ENCODE data around the gene CCIN.

CCIN gene

GRCh38 chr9:36188212-36188611, 19.0 kb downstream of the CCIN start:
- DNase-seq (ENCODE audit: low read depth, low spot score): no peak
- H3K36me3 ChIP-seq (ENCODE audit: control insufficient read depth, insufficient read depth, low read length): no peaks in the 10 kb centered on the region
- no peak overlapping the region for H3K4me3 ChIP-seq (ENCODE audit: low read length)
- no peak overlapping the region for H3K27ac ChIP-seq (ENCODE audit: low read length)
- no peaks in the 10 kb centered on the region for H3K27me3 ChIP-seq (ENCODE audit: control insufficient read depth, insufficient read depth, low read length)
- H3K4me1 ChIP-seq (ENCODE audit: control insufficient read depth, insufficient read depth, low read length): no peaks in the 10 kb centered on the region
- no peaks in the 10 kb centered on the region for H3K9me3 ChIP-seq (ENCODE audit: control insufficient read depth, insufficient read depth, low read length)
- WGBS (ENCODE audit: insufficient coverage, insufficient read length): no CpG with 5 or more reads among the region's 5 CpGs

- Histone ChIP-seq H3K27me3 (ENCODE audit: control insufficient read depth, insufficient read depth, low read length) (no peaks in the 10 kb centered on the region), H3K9me3 (ENCODE audit: control insufficient read depth, insufficient read depth, low read length) (no peaks in the 10 kb centered on the region), H3K36me3 (ENCODE audit: control insufficient read depth, insufficient read depth, low read length) (no peaks in the 10 kb centered on the region), H3K27ac (ENCODE audit: low read length) (no peak overlapping the region), H3K4me1 (ENCODE audit: control insufficient read depth, insufficient read depth, low read length) (0 out of 2 replicates have a peak, but pooled peaks cover 1% of the 10 kb centered on the region), H3K4me3 (ENCODE audit: low read length) (peak overlapping the region; percentile 4; the same call in 1 of the 2 replicates)
- WGBS (ENCODE audit: insufficient coverage, insufficient read length): no CpG with 5 or more reads among the region's 9 CpGs
- no peak for DNase-seq (ENCODE audit: low read depth, low spot score)
Measured at GRCh38 chr9:36189976-36190375, 20.8 kb downstream of the CCIN start.

- H3K4me1 ChIP-seq (ENCODE audit: control insufficient read depth, insufficient read depth, low read length): 0 out of 2 replicates have a peak, but pooled peaks cover 1% of the 10 kb centered on the region
- WGBS (ENCODE audit: insufficient coverage, insufficient read length): no CpG with 5 or more reads among the region's 68 CpGs
- no peaks in the 10 kb centered on the region for H3K36me3 ChIP-seq (ENCODE audit: control insufficient read depth, insufficient read depth, low read length)
Measured at GRCh38 chr9:36190388-36191289, 21.5 kb downstream of the CCIN start, which contains the start of gene CLTA. TSS of gene CLTA (plus strand) at chr9:36190921. CDS start at chr9:36191057, 136 bp downstream.

GRCh38 chr9:36191290-36191645, 22.1 kb downstream of the CCIN start:
- no CpG with 5 or more reads among the region's 18 CpGs for WGBS (ENCODE audit: insufficient coverage, insufficient read length)
- no peaks in the 10 kb centered on the region for H3K27me3 ChIP-seq (ENCODE audit: control insufficient read depth, insufficient read depth, low read length)
- peak overlapping the region; percentile 94 for H3K4me3 ChIP-seq (ENCODE audit: low read length)
- H3K27ac ChIP-seq (ENCODE audit: low read length): no peak overlapping the region
- no peaks in the 10 kb centered on the region for H3K36me3 ChIP-seq (ENCODE audit: control insufficient read depth, insufficient read depth, low read length)
- no peak for DNase-seq (ENCODE audit: low read depth, low spot score)
- 0 out of 2 replicates have a peak, but pooled peaks cover 1% of the 10 kb centered on the region for H3K4me1 ChIP-seq (ENCODE audit: control insufficient read depth, insufficient read depth, low read length)
- no peaks in the 10 kb centered on the region for H3K9me3 ChIP-seq (ENCODE audit: control insufficient read depth, insufficient read depth, low read length)

More at GRCh38 chr9:36190388-36191289, 21.5 kb downstream of the CCIN start, which contains the start of gene CLTA:
- no peaks in the 10 kb centered on the region for H3K9me3 ChIP-seq (ENCODE audit: control insufficient read depth, insufficient read depth, low read length)
- H3K27ac ChIP-seq (ENCODE audit: low read length): no peak within 1 kb of the TSS
- H3K4me3 ChIP-seq (ENCODE audit: low read length): peak within 1 kb of the TSS; percentile 94
- peak; percentile 98 for DNase-seq (ENCODE audit: low read depth, low spot score)
- H3K27me3 ChIP-seq (ENCODE audit: control insufficient read depth, insufficient read depth, low read length): no peaks in the 10 kb centered on the region

GRCh38 chr9:36191686-36192085, 22.5 kb downstream of the CCIN start:
- WGBS (ENCODE audit: insufficient coverage, insufficient read length): no CpG with 5 or more reads among the region's 7 CpGs
- H3K4me1 ChIP-seq (ENCODE audit: control insufficient read depth, insufficient read depth, low read length): 0 out of 2 replicates have a peak, but pooled peaks cover 1% of the 10 kb centered on the region
- no peak for DNase-seq (ENCODE audit: low read depth, low spot score)
- H3K36me3 ChIP-seq (ENCODE audit: control insufficient read depth, insufficient read depth, low read length): no peaks in the 10 kb centered on the region
- H3K27me3 ChIP-seq (ENCODE audit: control insufficient read depth, insufficient read depth, low read length): no peaks in the 10 kb centered on the region
- H3K4me3 ChIP-seq (ENCODE audit: low read length): peak overlapping the region; percentile 94; the same call in 1 of the 2 replicates
- no peaks in the 10 kb centered on the region for H3K9me3 ChIP-seq (ENCODE audit: control insufficient read depth, insufficient read depth, low read length)
- H3K27ac ChIP-seq (ENCODE audit: low read length): no peak overlapping the region

- Histone ChIP-seq H3K27me3 (ENCODE audit: control insufficient read depth, insufficient read depth, low read length) (no peaks in the 10 kb centered on the region), H3K4me1 (ENCODE audit: control insufficient read depth, insufficient read depth, low read length) (0 out of 2 replicates have a peak, but pooled peaks cover 1% of the 10 kb centered on the region), H3K27ac (ENCODE audit: low read length) (no peak overlapping the region), H3K9me3 (ENCODE audit: control insufficient read depth, insufficient read depth, low read length) (no peaks in the 10 kb centered on the region), H3K36me3 (ENCODE audit: control insufficient read depth, insufficient read depth, low read length) (no peaks in the 10 kb centered on the region), H3K4me3 (ENCODE audit: low read length) (no peak overlapping the region; the same call in 1 of the 2 replicates)
- WGBS (ENCODE audit: insufficient coverage, insufficient read length): no CpG with 5 or more reads among the region's 4 CpGs
- no peak for DNase-seq (ENCODE audit: low read depth, low spot score)
Measured at GRCh38 chr9:36192196-36192595, 23.0 kb downstream of the CCIN start.

GRCh38 chr9:36193023-36193422, 23.8 kb downstream of the CCIN start:
- Histone ChIP-seq H3K27ac (ENCODE audit: low read length) (no peak overlapping the region), H3K9me3 (ENCODE audit: control insufficient read depth, insufficient read depth, low read length) (no peaks in the 10 kb centered on the region), H3K4me1 (ENCODE audit: control insufficient read depth, insufficient read depth, low read length) (0 out of 2 replicates have a peak, but pooled peaks cover 1% of the 10 kb centered on the region), H3K27me3 (ENCODE audit: control insufficient read depth, insufficient read depth, low read length) (no peaks in the 10 kb centered on the region), H3K4me3 (ENCODE audit: low read length) (no peak overlapping the region), H3K36me3 (ENCODE audit: control insufficient read depth, insufficient read depth, low read length) (0 out of 2 replicates have a peak, but pooled peaks cover under 1% of the 10 kb centered on the region)
- DNase-seq (ENCODE audit: low read depth, low spot score): no peak
- WGBS (ENCODE audit: insufficient coverage, insufficient read length): no CpG with 5 or more reads among the region's 3 CpGs

GRCh38 chr9:36194326-36195000, 25.3 kb downstream of the CCIN start:
- no CpG with 5 or more reads among the region's 4 CpGs for WGBS (ENCODE audit: insufficient coverage, insufficient read length)
- H3K4me3 ChIP-seq (ENCODE audit: low read length): no peak overlapping the region
- 0 out of 2 replicates have a peak, but pooled peaks cover 1% of the 10 kb centered on the region for H3K4me1 ChIP-seq (ENCODE audit: control insufficient read depth, insufficient read depth, low read length)
- no peaks in the 10 kb centered on the region for H3K27me3 ChIP-seq (ENCODE audit: control insufficient read depth, insufficient read depth, low read length)
- H3K27ac ChIP-seq (ENCODE audit: low read length): no peak overlapping the region
- H3K9me3 ChIP-seq (ENCODE audit: control insufficient read depth, insufficient read depth, low read length): no peaks in the 10 kb centered on the region
- H3K36me3 ChIP-seq (ENCODE audit: control insufficient read depth, insufficient read depth, low read length): peaks cover 7% of the 10 kb centered on the region; the same call in 1 of the 2 replicates
- DNase-seq (ENCODE audit: low read depth, low spot score): no peak

- no peaks in the 10 kb centered on the region for H3K4me1 ChIP-seq (ENCODE audit: control insufficient read depth, insufficient read depth, low read length)
- no CpG with 5 or more reads among the region's 11 CpGs for WGBS (ENCODE audit: insufficient coverage, insufficient read length)
- H3K27me3 ChIP-seq (ENCODE audit: control insufficient read depth, insufficient read depth, low read length): no peaks in the 10 kb centered on the region
- H3K36me3 ChIP-seq (ENCODE audit: control insufficient read depth, insufficient read depth, low read length): peaks cover 38% of the 10 kb centered on the region
- DNase-seq (ENCODE audit: low read depth, low spot score): no peak
- no peak overlapping the region for H3K4me3 ChIP-seq (ENCODE audit: low read length)
- no peak overlapping the region for H3K27ac ChIP-seq (ENCODE audit: low read length)
- no peaks in the 10 kb centered on the region for H3K9me3 ChIP-seq (ENCODE audit: control insufficient read depth, insufficient read depth, low read length)
Measured at GRCh38 chr9:36204906-36205547, 35.8 kb downstream of the CCIN start.

GRCh38 chr9:36207016-36207415, 37.8 kb downstream of the CCIN start:
- no peak overlapping the region for H3K4me3 ChIP-seq (ENCODE audit: low read length)
- no peaks in the 10 kb centered on the region for H3K27me3 ChIP-seq (ENCODE audit: control insufficient read depth, insufficient read depth, low read length)
- WGBS (ENCODE audit: insufficient coverage, insufficient read length): no CpG with 5 or more reads among the region's 4 CpGs
- H3K4me1 ChIP-seq (ENCODE audit: control insufficient read depth, insufficient read depth, low read length): no peaks in the 10 kb centered on the region
- H3K36me3 ChIP-seq (ENCODE audit: control insufficient read depth, insufficient read depth, low read length): peaks cover 45% of the 10 kb centered on the region
- DNase-seq (ENCODE audit: low read depth, low spot score): no peak
- H3K27ac ChIP-seq (ENCODE audit: low read length): no peak overlapping the region
- no peaks in the 10 kb centered on the region for H3K9me3 ChIP-seq (ENCODE audit: control insufficient read depth, insufficient read depth, low read length)
